Endometrial microvascular endothelial cells (primary cell): ENCODE data around the gene MIGA1. TPM values are rescaled to one million over a fixed set of nuclear protein-coding genes. Genes with fewer than 3 reads are reported as not detected.
"Not testable (repeated sequence)": the region's sequence is repeated elsewhere in the genome, so short reads cannot be mapped to it uniquely, and the experiment has no call there.

Experiments used
- in situ Hi-C: cut with HindIII; loops from 2 replicates; pipeline ENCODE4 v1.10.0; 2017; ENCODE audit warnings: low sequenced_read_pairs, low pct_unique_long_range_greater_than_20kb; ENCODE audit errors: inconsistent ontology term
- total RNA-seq: library from RNA; depleted of rRNA; stranded (reverse); fragments of >200 nt; gene quantifications from one replicate; pipeline ENCODE4 v1.2.3, GENCODE V29; 2015; ENCODE audit errors: inconsistent ontology term

The MIGA1 gene
- 9.1 TPM for total RNA-seq

DNA sequence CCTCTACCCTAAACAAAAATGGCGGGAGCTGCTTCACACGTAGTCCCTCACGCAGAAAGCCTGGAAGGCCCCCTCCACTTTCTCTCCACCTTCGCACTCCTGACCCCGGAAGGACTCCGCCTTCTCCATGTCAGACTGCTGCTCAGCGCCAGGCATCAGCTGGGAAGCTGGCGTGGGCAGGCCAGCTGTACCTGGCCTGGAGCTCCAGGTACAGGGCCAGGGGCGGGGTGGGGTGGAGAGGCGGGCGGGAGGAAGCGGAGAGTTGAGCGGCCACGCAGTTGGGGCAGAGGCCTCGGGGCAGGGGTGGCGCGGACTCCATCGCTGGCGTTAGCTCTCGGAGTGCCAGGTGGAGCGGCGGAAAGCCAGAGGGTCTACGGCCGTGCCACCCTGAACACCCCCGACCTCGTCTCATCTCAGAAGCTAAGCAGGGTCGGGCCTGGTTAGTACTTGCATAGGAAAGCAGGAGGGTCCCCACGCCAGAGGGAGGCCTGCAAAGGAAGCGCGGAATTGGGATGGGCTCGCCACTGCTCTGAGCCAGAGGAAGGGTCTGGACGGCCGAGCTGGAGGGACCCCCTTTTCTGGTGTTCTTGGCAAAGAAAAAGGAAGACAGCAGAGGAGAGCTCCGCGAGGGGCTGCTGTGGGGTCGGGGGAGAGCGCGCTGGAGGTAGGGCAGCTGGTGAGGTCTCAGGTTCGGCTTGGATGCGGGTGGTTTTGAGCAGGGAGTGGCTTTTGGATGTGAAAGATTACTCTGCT lies at the start of gene MIGA1:
TSS of gene MIGA1 (plus strand) at position 121 of the 753 bp plus-strand sequence. CDS start 3,604 bp downstream, outside the sequence.
- in situ Hi-C loops: no loop called here

DNA sequence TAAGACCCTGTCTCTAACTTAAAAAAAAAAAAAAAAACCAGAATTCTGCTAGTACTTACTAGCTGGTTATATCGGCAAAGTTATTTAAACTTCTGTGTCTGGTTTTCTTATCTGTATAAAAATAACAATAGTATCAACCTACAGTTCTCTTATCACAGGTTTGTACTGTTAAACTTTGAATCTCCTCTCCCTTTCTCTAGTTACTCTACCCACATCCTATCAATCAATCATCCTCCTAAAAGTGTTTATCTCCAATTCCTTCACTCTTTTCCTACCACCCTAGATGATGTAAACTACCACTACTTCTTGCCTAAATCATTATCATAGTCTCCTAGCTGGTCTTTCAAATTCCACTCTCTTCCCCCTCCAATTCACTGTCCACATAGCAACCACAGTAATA lies 47.4 kb upstream of the MIGA1 start:
- in situ Hi-C loops: no loop called here

DNA sequence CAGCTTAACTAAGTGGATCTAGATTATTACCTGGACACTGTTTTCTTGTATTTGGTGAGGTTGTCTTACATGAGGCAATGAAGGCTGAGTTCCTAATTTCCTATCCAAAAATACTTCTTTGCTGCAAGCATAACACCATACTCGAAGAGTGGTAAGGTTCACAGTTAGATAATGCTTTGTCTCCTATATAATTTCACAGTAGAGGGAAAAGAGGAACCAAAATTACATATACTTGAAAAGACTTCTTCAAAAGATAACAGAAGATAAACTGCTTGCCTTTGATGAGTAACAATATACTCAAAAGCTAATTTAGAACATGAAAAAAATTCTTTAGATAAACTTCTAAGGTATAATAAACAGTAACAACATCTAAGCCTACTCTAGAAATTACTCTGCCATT lies 40.2 kb upstream of the MIGA1 start:
- in situ Hi-C loops: no loop called here

- in situ Hi-C loops: no loop called here
Observed at GRCh38 chr1:77741316-77741715, 38.1 kb upstream of the MIGA1 start.

GRCh38 chr1:77742011-77742555 lies 37.4 kb upstream of the MIGA1 start:
- in situ Hi-C loops: no loop called here

GRCh38 chr1:77744576-77744975 lies 34.9 kb upstream of the MIGA1 start:
- in situ Hi-C loops: no loop called here

DNA sequence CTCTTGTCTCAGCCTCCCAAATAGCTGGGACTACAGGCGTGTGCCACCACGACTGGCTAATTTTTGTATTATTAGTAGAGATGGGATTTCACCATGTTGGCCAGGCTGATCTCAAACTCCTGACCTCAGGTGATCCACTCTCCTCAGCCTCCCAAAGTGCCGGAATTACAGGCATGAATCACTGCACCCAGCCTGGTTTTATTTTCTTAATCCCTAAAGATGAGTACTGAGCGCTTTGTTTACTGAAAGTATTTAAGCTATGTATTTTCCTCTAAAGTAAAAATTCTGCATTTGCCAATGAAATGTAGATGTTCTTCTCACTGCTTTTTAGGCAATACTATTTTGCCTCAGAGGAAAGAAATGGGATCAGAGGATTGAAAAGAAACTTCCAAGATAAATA lies 30.0 kb upstream of the MIGA1 start:
- in situ Hi-C loops: not testable (repeated sequence)

GRCh38 chr1:77756052-77756754 lies 23.2 kb upstream of the MIGA1 start:
- in situ Hi-C loops: no loop called here

DNA sequence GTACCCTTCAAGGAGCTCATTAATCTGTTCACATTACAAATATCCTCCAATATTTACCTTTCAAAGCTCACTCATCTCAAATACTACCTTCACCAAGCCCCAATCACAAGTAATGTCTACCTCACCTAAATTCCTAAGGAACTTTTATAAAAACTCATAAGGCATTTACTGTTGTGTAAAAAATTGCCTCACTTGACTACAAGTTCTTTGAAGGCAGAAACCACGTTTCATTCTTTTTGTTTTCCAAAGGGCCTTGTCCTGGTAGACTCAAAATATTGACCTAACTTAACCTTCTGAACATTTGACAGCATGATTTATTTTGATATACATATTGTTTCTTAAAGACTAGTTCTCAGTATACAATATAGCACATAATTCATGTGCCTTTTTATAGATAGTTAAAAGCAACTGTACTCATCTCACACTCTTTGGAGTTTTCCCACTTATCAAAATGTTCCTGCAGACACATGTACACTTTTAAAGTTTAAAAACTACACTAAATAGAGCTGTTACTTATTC lies 22.3 kb upstream of the MIGA1 start:
- in situ Hi-C loops: no loop called here

DNA sequence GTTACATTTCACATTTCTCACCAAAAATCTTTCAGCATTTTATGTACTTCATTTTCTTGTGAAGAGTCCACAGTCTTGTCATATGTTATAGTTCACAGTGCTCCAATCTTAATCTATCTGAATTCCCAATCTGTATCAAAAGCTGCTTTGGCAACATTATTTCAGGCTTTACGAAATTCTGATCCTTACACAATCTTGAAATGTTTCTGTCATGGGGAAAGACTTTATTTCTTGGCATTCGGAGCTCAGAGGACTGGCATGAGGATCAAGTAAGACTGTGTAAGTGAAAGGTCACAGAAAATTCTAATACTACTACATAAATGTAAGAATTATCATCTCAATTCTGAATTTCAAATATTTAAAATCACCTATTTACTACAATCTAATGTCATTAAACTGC lies 21.8 kb upstream of the MIGA1 start:
- in situ Hi-C loops: no loop called here

GRCh38 chr1:77759071-77760028 lies 20.1 kb upstream of the MIGA1 start, which contains the start of gene USP33:
TSS of gene USP33 (minus strand) at chr1:77759852. CDS start at chr1:77741697, 18,155 bp downstream.
- in situ Hi-C loops: no loop called here

GRCh38 chr1:77762072-77762476 lies 17.4 kb upstream of the MIGA1 start:
- in situ Hi-C loops: no loop called here

DNA sequence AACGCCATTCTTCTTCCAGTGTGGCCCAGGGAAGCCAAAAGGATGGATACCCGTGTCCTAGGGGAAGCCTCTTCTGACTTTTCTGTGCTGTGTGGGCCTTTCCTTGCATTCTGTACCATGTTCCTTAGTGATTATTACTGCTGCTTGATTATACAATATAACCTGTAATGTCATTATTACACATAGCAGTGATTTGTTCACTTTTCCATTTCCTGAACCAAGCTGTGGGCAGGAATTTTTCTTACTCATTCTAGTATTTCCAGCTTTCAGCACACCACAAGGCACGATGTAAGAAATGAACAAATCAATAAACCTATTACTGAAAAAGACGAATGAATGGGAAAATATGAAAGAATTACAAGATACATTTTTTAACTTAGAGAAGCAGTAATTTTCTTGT lies 11.4 kb upstream of the MIGA1 start:
- in situ Hi-C loops: no loop called here

GRCh38 chr1:77776007-77776700 lies 3.3 kb upstream of the MIGA1 start:
- in situ Hi-C loops: no loop called here

DNA sequence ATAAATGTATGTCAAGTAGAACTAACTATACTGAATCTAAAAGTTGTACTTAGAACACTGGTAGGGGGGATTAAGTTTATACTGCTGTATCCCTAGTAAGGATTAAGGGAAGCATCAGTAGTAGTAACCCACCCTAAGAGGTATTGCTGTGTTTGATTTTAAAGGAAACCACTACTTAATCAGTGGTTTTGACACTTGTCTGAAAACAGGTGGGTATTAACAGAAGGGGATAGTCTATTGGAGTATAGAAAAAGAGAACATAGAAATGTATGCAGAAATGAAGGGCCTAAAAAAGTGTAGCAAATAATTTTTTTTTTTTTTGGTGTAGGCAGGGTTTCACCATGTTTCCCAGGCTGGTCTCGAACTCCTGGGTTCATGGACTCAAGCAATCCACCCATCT lies 2.2 kb downstream of the MIGA1 start:
- in situ Hi-C loops: no loop called here

DNA sequence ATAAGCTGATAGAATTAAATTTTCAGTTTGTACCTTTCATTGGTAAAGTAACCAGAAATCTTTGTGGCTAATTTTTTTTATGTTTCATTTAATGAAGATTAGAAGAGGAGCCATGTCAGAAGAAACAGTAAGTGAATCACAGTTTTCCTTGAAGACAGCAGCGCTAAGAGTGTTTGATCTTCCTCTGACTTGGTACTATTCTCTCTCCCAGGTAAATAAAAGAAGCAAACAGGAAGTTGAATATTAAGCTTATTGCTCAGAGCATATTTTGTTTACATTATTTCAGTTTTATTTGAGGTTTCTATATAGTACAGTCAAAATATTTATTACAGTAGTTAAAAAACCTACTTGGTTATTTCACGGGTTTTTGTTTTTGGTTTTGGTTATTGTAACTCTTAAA lies 3.7 kb downstream of the MIGA1 start:
- in situ Hi-C loops: no loop called here

DNA sequence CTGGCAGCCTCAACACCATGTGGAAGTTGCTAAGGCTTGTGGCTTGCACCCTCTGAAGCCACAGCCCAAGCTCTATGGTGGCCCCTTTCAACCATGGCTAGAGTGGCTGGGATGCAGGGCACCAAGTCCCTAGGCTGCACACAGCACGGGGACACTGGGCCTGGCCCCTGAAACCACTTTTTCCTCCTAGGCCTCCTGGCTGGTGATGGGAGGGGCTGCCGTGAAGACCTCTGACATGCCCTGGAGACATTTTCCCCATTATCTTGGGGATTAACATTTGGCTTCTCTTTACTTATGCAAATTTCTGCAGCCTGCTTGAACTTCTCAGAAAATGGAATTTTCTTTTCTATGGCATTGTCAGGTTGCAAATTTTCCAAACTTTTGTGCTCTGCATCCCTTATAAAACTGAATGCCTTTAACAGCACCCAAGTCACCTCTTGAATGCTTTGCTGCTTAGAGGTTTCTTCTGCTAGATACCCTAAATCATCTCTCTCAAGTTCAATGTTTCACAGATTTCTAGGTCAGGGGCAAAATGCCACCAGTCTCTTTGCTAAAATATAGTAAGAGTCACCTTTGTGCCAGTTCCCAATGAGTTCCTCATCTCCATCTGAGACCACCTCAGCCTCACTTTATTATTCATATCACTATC lies 6.8 kb downstream of the MIGA1 start:
- in situ Hi-C loops: not testable (repeated sequence)

DNA sequence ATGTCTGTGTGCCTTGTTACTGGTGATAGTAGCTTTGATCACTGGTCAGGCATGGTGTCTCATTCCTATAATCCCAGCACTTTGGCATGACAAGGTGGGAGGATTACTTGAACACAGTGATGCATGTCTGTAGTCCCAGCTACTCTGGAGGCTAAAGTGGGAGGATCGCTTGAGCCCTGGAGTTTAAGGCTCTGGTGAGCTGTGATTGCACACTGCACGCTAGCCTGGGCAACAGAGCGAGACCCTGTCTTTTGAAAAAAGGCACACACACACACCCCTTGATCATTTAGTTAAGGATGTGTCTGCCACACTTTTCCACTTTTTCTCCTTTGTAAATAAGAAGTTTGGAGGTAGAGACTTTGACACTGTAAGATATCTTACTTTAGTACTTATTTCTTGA lies 15.1 kb downstream of the MIGA1 start:
- in situ Hi-C loops: no loop called here
